ENCODE data around the gene EPB41L4B.

EPB41L4B gene

DNA sequence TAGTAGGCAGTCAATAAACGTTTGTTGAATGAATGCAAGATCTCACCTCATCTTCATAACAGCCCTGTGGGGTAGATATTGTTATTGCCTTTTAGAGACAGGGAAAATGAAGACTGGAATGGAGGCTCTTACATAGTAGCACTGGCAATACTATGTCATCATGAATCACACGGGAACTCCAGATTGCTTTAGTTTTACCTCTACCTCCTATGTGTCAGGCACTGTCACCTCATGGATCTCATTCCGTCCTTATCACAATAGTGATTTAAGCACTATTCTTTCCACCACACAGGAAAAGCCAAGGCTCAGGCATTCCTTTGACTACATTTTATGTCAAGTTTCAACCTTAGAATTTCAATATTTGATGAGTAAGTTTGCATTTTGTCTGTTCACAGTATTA lies 2.9 kb upstream of the EPB41L4B start:
- peak overlapping the region; percentile 1 for H3K27ac ChIP-seq
- DNase-seq (ENCODE audit: low read depth, low spot score): no peak

DNA sequence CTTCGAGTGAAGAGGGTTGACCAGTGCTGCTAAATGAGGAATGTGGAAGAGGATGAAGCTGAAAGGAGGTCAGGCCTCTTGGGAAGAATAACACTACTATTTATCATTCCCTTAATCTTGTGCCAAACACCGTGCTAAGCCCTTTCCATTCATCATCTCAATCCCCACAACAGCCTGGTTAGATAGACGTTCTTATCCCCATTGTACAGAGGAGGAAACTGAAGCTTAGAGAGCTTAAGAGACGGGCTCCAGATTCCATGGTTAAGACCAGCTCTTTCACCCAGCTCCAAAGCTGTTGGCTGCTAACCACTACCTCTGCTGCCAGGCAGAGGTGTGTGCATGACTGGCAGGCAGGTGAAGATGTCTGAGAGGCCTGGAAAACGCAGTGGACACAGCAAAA lies 868 bp upstream of the EPB41L4B start:
- no peak overlapping the region for H3K27ac ChIP-seq
- no peak for DNase-seq (ENCODE audit: low read depth, low spot score)

DNA sequence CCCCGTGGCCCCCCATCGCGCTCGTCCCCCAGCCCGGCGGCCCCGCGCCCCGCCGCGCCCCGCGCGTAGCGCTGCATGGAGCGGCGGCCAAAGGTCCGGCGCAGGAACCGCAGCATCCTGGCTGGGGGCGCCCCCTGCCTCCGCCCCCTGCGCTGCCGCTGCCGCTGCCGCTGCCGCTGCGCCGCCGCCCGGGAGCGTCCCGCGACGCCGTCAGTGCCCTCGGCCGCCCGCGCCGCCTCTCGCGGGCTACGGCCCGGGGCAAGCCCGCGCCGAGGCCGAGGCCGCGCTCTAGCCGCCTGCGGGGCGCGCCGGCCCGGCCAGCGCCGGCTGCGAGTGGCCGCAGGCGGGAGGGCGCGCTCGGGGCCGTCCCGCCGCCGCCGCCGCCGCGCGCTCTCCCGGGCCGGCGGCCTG lies 523 bp downstream of the EPB41L4B start:
- no peak for DNase-seq (ENCODE audit: low read depth, low spot score)
- H3K27ac ChIP-seq: peak overlapping the region; percentile 71

DNA sequence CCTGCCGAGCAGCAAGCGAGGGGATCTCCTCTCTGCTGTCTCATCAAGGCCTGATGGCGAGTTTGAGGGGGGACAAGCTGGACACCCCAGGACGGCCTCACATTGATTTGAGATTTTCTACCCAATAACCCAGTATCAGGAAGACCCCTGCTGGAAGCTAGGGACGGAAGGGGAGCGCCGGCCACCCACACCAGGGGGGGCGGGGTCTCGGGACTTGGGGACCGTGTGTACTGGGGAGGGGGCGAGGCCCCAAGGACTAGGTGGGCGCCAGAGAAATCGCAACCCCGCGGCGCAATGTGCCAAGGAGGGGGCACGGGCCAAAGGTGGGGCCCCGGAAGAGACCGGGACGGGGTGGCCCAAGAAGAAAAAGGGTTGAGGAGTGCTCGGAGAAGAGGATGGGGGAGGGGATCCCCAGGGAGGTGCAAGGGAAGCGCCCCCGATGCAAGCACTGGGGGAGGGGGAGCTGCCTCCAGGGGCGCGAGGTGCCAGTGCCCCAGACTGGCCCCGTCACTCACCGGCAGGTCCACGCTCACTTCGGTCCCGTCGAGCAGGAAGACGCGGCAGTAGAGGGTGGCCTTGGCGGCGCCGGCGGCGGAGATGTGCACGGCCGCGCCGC lies 1.1 kb downstream of the EPB41L4B start:
- peak overlapping the region; percentile 71 for H3K27ac ChIP-seq
- DNase-seq (ENCODE audit: low read depth, low spot score): no peak

DNA sequence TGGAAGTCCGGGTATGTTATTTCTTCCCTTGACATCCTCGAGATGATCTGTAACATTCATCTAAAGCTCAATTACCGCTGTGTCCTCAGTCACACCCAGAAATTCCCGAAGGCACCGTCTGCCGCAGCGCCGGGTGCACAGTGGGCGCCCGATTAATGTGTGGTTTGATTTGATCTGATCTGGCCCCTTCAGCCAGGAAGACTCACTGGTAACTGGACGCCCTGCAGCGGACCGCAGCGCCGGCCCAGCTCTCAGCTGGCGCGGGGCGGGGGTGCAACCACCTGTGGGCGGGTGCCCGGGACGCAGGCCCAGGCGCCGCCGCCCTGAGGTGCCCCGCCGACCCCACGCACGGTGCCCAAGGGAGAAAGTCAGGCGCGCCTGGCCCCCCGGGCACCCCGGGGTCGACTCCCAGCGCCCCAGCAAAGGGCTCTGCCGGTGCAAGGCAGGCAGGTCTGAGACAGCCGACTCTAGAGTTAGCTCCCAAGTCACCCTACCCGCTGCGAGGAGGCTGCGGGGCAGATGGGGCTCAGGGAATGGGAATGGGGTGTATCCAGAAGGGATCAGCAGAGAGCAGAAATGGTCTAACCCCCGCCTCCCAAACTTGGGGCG lies 1.7 kb downstream of the EPB41L4B start:
- peak overlapping the region; percentile 71 for H3K27ac ChIP-seq

DNA sequence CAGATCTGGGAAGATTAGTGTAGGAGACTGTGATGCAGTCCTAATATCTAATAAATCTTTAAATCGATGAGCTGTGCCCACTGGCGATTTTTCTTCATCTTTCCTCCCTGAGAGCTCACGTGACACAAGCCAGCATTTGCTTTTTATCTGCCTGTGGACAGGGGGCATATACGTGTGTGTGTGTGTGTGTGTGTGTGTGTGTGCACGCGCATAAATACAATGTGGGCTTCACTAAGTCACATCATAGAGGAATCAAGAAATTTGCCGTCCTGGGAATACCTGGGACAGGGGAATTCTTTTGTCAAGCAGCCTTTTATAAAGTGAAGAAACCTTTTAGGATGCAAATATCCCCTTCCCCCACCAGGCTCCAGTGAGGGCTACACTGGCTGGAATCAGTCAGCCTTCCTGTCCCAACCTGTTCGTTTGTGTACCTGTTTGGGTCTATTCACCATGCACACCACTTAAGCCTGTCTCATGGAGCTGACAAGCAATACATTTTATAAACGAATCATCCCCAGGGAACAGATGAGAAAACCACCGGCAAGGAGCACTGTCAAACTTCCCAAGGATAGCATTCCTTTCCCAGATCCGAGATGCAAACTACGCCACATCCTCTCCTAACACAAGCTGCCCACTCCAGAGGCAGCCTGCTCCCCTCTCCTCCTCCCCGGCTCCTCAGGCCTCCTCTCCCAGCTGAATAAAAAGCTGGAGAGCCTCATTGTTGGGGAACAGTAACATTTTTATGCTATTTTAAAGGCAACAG lies 2.7 kb downstream of the EPB41L4B start:
- H3K27ac ChIP-seq: peak overlapping the region; percentile 71

More for the DNA sequence above, 1.7 kb downstream of the EPB41L4B start:
- no peak for DNase-seq (ENCODE audit: low read depth, low spot score)

DNA sequence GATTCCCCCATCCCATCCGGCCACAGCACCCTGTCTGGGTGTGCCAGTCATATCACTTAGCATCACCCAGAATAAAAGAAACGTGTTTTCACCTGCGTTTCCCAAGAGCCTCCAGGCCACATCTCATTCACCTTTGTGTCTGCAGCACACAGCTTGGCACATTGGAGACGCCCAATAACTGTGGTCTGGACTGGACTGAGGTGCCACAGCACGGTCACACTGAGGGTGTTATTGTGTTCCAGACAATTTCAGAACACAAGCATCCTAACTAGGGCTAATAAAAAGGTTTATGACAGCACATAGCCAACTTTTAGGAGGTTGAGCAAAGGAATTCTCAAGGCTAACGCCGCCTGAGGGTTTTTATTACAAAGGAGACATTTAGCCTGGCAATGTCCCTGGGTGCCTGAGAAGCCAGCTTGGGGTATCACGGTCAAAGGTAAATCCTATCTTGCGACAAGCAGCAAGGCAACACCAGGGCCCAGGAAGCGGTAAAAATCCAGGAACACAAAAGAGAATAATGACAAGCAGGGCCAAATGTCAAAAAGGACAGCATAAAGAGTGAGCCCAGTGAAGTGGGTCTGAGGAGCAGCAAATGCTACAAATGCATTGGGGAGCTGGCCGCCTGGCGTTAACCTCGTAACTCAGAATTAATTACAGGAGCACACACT lies 3.4 kb downstream of the EPB41L4B start:
- H3K27ac ChIP-seq: peak overlapping the region; percentile 71
- DNase-seq (ENCODE audit: low read depth, low spot score): no peak

More for the DNA sequence above, 2.7 kb downstream of the EPB41L4B start:
- DNase-seq (ENCODE audit: low read depth, low spot score): peak; percentile 72

DNA sequence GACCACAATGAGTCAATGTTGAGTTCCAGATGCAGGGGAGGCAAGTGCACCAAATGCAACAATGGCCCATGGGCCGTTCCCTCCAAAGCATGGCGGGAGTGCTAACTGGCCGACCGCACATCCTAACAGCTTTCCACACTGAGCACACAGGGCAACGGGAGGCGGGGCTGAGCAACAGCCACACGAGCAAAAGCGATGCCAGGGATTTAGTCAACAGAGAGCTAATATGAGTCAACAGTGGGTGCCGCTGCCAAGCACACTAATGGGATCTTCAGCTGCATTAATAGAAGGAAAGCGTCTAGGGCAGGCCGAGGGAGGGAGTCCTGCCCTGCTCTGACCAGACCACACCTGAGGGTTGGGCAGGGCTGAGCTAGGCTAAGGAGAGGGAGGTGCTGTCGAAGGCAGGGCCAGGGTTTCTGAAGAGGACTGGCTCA lies 4.6 kb downstream of the EPB41L4B start:
- H3K27ac ChIP-seq: peak overlapping the region; percentile 71
- DNase-seq (ENCODE audit: low read depth, low spot score): peak; percentile 95

DNA sequence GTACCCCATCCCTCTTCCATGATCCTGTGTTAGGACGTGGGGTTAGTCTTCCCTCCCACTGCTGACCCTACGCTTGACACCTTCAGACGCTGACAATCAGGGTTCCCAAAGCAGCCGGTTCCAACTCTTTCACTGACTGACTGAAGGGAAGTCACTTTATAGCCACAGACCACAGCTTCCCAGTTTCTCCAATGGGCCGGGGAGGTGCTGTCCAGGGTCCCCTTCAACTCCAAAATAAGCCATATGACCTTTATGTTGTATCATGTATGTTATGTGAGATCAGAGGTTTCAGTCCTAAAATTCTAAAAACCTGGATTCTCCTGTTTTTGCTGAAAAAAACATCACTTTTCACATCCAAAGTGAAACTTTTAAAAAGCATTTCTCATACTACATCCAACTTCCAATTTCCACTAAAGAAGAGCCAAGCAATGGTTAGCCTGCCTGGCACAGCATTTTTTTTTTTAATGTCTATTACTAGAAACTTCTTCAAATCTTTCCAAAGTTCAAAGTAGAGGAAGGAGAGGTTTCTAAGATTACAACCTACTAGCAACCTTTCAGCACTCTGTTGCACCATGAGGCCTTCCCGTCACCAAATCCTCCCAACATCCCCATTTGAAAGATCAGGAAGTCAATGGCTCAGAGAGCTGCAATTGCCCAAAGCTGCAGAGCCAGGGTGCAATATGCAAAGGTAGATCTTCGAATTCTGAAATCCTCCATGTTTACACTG lies 5.2 kb downstream of the EPB41L4B start:
- H3K27ac ChIP-seq: no peak overlapping the region

DNA sequence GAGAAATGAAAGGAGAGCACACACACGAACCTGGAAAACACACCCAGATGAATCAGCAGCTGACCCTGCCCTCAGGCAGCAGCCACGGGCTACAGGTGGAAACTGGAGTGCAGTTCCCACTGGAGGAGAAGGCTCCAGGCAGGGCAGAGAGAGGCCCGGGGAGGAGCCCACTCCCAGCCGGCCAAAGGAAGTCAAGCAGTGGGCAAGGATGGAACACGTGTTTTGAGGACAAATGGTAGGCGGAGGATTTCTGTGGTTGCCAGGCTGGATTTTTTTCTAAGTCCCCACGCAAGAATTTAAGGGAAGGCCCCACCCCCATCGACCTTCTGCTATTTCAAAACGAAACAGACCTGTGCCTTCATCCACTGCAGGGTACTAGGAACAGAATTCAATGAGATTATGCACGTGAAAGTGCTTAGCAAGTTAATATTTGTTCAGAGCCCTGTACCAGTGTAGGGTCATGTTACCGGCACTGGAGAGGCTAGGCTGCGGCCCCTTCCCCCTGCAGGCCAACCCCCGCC lies 6.8 kb downstream of the EPB41L4B start:
- DNase-seq (ENCODE audit: low read depth, low spot score): no peak
- H3K27ac ChIP-seq: no peak overlapping the region

More for the DNA sequence above, 5.2 kb downstream of the EPB41L4B start:
- DNase-seq (ENCODE audit: low read depth, low spot score): no peak

DNA sequence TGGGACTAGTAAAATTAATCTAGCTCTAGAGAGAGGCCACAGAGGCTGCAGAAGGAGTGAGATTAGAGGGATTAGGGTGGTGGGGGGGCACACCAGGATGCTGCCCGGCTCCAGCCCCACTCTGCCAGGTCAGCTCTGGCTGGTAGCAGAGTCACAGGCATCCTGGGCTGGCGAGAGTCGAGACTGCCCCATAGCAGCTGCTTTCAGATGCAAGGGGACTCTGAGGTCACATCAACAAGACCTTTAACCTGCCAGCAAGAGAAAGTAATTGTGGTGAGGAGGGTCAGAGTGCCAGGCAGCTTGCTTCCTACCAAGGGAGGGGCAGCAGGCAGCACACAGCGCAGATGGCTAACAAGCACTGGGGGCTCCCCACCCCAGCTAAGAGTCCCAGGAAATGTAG lies 7.5 kb downstream of the EPB41L4B start:
- DNase-seq (ENCODE audit: low read depth, low spot score): no peak
- no peak overlapping the region for H3K27ac ChIP-seq

DNA sequence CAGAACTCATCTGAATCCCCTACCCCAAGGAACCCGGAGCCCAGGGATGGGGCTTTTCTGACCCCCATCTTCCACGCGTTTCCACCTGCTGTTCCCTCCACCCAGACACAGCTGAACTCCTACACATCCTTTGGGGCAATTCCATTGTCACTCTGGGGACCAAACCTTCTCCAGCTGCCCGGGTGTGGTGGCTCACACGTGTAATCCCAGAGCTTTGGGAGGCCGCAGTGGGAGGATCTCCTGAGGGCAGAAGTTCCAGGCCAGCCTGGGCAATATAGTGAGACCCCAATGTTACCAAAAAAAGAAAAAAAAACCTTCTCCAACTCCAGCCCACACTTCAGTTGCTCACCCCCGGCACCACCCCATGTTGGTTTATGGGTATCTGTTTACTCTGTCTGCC lies 8.1 kb downstream of the EPB41L4B start:
- H3K27ac ChIP-seq: no peak overlapping the region
- no peak for DNase-seq (ENCODE audit: low read depth, low spot score)

DNA sequence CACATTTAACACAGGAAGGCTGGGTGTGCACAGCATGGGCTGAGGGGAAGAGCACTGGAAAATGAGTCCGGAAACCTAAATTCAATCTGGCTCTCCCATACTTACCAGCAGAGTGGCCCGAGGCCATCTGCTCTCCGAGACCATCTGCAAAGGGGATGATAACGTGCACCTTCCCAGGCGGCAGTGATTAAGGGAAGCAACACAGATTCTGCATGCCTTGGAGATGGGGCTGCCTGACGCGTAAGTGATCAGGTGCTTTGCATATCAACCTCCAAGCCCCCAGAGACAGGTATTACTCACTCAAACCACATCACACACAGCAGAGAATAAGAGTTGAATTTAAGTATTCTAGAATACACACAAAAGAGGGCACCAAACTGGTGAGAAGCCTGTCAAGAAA lies 9.1 kb downstream of the EPB41L4B start:
- no peak for DNase-seq (ENCODE audit: low read depth, low spot score)

DNA sequence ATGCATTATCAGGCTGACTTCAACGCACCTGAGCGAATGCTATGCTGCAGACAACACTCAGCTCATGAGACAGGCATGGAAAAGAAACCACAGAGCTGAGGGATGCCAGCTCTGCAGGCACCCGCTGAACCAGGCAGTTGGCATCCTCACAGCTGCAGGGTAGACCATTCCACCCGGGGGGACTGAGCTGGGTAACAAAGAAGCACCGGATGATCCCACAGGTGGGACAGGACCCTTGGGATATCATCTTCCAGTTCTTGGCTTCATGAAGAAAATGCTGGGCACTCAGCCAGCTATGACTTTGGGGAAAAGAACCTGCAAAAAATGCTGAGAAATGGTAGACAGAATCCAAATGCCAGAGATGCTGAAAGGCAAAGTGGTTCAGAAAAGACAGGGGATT lies 9.6 kb downstream of the EPB41L4B start:
- H3K27ac ChIP-seq: no peak overlapping the region
- DNase-seq (ENCODE audit: low read depth, low spot score): no peak

More for the DNA sequence above, 9.1 kb downstream of the EPB41L4B start:
- H3K27ac ChIP-seq: no peak overlapping the region

DNA sequence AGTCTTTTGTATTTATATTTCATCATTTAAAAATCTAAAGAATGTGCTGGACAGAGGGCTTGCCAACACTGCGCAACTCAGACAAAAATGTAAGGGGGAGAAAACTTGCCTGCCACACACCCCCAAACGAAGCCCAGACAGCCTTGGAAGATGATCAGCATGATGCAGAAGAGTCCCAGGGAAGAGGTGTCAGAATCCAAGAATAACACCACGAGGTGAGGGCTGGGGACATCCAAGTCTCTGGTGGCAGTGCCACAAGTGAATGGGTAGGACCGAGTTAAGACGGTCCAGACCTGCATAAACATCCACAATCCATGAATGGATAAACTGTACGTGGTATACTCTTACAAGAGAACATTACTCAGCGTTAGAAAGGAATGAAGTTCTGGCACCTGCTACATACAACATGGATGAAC lies 10.4 kb downstream of the EPB41L4B start:
- no peak overlapping the region for H3K27ac ChIP-seq
- DNase-seq (ENCODE audit: low read depth, low spot score): no peak

DNA sequence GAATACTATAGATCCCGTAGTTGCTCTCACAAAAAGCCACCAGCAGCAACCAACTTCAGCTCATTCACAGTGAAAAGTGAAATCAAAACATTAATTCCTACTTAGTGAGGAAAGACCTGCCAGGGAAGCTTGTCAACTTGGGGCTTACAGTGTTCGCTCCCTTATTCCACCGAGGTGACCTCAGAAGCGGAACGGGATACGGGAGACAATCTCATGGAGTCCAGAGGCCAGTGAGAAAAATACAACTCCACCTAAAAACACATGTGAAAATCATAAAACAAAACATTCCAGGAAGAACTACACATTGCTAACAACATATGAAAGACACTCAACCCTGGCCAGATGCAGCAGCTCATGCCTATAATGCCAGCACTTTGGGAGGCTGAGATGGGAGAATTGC lies 11.6 kb downstream of the EPB41L4B start:
- H3K27ac ChIP-seq: no peak overlapping the region
- no peak for DNase-seq (ENCODE audit: low read depth, low spot score)

DNA sequence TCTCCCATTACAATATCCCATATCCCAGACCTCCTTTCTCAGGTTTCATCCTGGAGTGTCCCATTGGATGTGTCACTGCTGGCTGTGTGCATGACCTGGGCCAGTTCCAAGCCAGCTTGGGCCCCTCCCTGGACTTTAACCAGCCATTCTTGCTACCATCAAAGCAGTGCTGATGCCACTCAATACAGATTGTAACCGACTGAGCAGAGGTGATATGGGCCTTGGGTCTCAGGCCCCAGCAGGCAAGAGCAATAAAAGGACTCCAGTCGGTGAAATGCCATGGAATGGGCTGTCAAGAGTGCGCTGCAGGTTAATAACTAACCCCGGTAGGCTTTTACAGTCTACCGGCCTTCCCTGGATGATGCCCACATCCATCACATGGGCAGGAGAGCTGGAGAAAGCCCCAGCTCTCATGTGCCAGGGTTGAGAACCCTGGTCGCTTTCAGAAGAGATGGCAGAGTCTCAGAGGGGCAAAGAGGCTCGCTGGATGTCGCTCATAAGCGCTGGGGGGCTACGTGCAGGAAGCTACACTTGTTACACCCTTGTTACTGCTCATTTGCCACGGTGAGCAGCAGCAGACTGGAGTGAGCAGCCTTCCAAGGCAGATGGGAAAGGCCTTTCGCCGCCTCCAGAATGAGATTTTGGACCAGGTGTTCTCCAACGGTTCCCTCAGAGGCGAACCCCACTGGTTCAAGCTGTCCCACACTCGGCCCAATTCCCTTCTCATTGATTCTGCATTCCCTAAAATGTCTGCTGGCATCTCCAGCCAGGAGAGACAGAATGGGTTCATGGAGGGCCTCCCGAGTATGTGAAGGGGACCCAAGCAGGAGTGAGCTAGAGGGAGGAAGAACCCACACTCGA lies 13.2 kb downstream of the EPB41L4B start:
- no peak for DNase-seq (ENCODE audit: low read depth, low spot score)
- H3K27ac ChIP-seq: no peak overlapping the region

DNA sequence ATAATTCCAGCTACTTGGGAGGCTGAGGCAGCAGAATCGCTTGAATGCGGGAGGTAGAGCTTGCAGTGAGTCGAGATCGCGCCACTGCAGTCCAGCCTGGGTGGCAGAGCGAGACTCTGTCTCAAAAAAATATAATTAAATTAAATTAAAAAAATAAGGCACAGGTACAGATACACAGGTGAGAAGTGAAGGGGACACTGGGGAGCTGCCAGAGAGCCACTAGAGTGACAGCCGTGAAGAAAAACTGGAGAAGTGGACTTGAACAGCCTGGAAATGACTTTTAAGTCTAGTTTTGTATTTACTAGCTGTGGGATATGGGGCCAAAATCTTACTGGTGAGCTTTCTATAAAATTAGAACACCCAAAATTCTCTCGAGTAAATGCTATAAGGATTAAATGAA lies 15.1 kb downstream of the EPB41L4B start:
- no peak for DNase-seq (ENCODE audit: low read depth, low spot score)
- H3K27ac ChIP-seq: no peak overlapping the region

DNA sequence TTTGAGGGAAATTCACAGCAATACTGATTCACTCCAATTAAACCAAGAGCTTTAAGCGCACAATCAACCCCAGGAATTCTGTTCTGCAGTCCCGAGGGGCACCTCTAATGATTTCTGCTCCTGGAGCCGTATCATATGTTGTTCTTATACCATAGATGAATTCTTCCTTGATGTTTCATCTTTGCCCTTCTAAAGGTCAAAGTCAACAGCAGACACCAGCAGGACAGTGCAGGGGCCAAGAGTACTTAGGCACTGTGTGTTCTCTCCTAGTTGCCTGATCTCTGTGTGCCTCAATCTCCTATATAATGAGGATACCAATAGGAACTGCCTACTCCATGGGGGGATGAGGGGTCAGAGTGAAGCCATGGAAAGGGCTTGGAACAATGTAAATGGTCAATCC lies 16.5 kb downstream of the EPB41L4B start:
- DNase-seq (ENCODE audit: low read depth, low spot score): no peak
- H3K27ac ChIP-seq: no peak overlapping the region

Data from epithelial cell of prostate (primary cell).